Measurements from ENCODE around the gene NME1. TPM values are rescaled to one million over a fixed set of nuclear protein-coding genes. Genes with fewer than 3 reads are reported as not detected.

NME1 gene
- total and polyA plus RNA-seq, 10 of the 15 experiments (the other 5 are each of a cell fraction or from before 2014, with no cell fraction given): 273 to 1,362 (median 455) TPM

DNA sequence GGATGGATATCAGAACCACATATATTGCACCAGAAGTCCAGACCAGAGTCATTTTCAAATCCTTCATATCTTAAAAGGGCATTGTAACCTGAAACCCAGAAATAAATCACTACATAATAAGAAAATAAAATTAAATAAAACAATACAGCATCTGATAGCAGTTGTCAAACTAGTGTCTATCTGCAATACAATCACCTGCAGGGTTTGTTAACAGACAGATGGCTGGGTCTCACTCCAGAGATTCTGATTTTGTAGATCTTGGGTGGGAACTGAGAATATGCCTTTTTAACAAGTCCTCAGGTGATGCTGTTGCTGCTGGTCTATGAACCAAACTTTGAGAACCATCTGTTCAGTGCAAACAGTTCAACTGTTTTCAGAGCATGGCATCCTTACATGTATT, 50.5 kb downstream of the NME1 start (continued):
- TF ChIP-seq, protein P1, sequence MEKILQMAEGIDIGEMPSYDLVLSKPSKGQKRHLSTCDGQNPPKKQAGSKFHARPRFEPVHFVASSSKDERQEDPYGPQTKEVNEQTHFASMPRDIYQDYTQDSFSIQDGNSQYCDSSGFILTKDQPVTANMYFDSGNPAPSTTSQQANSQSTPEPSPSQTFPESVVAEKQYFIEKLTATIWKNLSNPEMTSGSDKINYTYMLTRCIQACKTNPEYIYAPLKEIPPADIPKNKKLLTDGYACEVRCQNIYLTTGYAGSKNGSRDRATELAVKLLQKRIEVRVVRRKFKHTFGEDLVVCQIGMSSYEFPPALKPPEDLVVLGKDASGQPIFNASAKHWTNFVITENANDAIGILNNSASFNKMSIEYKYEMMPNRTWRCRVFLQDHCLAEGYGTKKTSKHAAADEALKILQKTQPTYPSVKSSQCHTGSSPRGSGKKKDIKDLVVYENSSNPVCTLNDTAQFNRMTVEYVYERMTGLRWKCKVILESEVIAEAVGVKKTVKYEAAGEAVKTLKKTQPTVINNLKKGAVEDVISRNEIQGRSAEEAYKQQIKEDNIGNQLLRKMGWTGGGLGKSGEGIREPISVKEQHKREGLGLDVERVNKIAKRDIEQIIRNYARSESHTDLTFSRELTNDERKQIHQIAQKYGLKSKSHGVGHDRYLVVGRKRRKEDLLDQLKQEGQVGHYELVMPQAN (conservative IDR thresholded peaks at IDR 0.05): no peak
- TF ChIP-seq TCF3 (IDR thresholded peaks at IDR 0.05; ENCODE audit: borderline replicate concordance, insufficient read depth, low read depth, low read length): no peak
- TF ChIP-seq NFYA (IDR thresholded peaks at IDR 0.05; ENCODE audit: borderline replicate concordance, low read depth, low read length): no peak
- no peak for TF ChIP-seq HCFC1 (IDR thresholded peaks at IDR 0.05; ENCODE audit: low read length)
- no peak for TF ChIP-seq GATAD2B (conservative IDR thresholded peaks at IDR 0.05; ENCODE audit: low read depth)
- no peak for TF ChIP-seq FOS (IDR thresholded peaks at IDR 0.05; ENCODE audit: borderline replicate concordance, extremely low read depth, insufficient read length)
- no peak for TF ChIP-seq CEBPB (IDR thresholded peaks at IDR 0.05; ENCODE audit: borderline replicate concordance in 1 of 2, low read depth in 2 of 2, low read length in 2 of 2)

Other genes starting within 250 kb of the NME1 start
- gene SPAG9, start 32.7 kb upstream of the NME1 start, total RNA-seq (2014; rRNA removed): 27.6 and 31.7 TPM in 2 replicates
- 42.0 and 44.9 TPM in 2 replicates for gene SPAG9, start 32.7 kb upstream of the NME1 start, total RNA-seq (2014; rRNA removed; fragmentation: Illumina TruSeq; extraction: Trizol)
- 33.2 and 35.0 TPM in 2 replicates for gene SPAG9, start 32.7 kb upstream of the NME1 start, total RNA-seq (2021)
- 40.9 and 57.0 TPM in 2 replicates for gene SPAG9, start 32.7 kb upstream of the NME1 start, polyA plus RNA-seq (2011; rRNA removed)
- 34.6 and 41.4 TPM in 2 replicates for gene SPAG9, start 32.7 kb upstream of the NME1 start, polyA plus RNA-seq (2014; fragmentation: Illumina TruSeq; extraction: Trizol)
- gene SPAG9, start 32.7 kb upstream of the NME1 start, polyA plus RNA-seq (2014; fragmentation: Nextera tagmentation; extraction: Ambion mirVana): 1 to 10 TPM; 6.6 to 6.8 TPM
- gene SPAG9, start 32.7 kb upstream of the NME1 start, polyA plus RNA-seq (2014; rRNA removed): 20.3 and 22.2 TPM in 2 replicates
- gene SPAG9, start 32.7 kb upstream of the NME1 start, polyA plus RNA-seq (2016; fragmentation: Nextera tagmentation; extraction: Ambion mirVana): 10 to 100 TPM; 12.4 to 13.3 TPM
- gene NME2, start 12.9 kb downstream of the NME1 start, total RNA-seq (2014; rRNA removed): 583 and 663 TPM in 2 replicates
- 555 and 589 TPM in 2 replicates for gene NME2, start 12.9 kb downstream of the NME1 start, total RNA-seq (2014; rRNA removed; fragmentation: Illumina TruSeq; extraction: Trizol)
- 781 and 785 TPM in 2 replicates for gene NME2, start 12.9 kb downstream of the NME1 start, total RNA-seq (2021)
- gene NME2, start 12.9 kb downstream of the NME1 start, polyA plus RNA-seq (2011; rRNA removed): 730 and 787 TPM in 2 replicates
- gene NME2, start 12.9 kb downstream of the NME1 start, polyA plus RNA-seq (2014; fragmentation: Illumina TruSeq; extraction: Trizol): 467 and 525 TPM in 2 replicates
- gene NME2, start 12.9 kb downstream of the NME1 start, polyA plus RNA-seq (2014; fragmentation: Nextera tagmentation; extraction: Ambion mirVana): 100 to 1,000 TPM; 497 to 881 TPM
- gene NME2, start 12.9 kb downstream of the NME1 start, polyA plus RNA-seq (2014; rRNA removed): 986 and 1,114 TPM in 2 replicates
- 1,000 to 10,000 TPM; 1,003 to 1,030 TPM for gene NME2, start 12.9 kb downstream of the NME1 start, polyA plus RNA-seq (2016; fragmentation: Nextera tagmentation; extraction: Ambion mirVana)
- 10.8 and 11.7 TPM in 2 replicates for gene MBTD1, start 106.5 kb downstream of the NME1 start, total RNA-seq (2014; rRNA removed)
- 10.0 and 12.6 TPM in 2 replicates for gene MBTD1, start 106.5 kb downstream of the NME1 start, total RNA-seq (2014; rRNA removed; fragmentation: Illumina TruSeq; extraction: Trizol)
- gene MBTD1, start 106.5 kb downstream of the NME1 start, total RNA-seq (2021): 9.8 and 10.5 TPM in 2 replicates
- gene MBTD1, start 106.5 kb downstream of the NME1 start, polyA plus RNA-seq (2011; rRNA removed): 16.7 and 26.3 TPM in 2 replicates
- gene MBTD1, start 106.5 kb downstream of the NME1 start, polyA plus RNA-seq (2014; fragmentation: Illumina TruSeq; extraction: Trizol): 10.5 and 15.5 TPM in 2 replicates
- 1 to 10 TPM; 1.3 to 2.0 TPM for gene MBTD1, start 106.5 kb downstream of the NME1 start, polyA plus RNA-seq (2014; fragmentation: Nextera tagmentation; extraction: Ambion mirVana)
- 7.5 and 9.0 TPM in 2 replicates for gene MBTD1, start 106.5 kb downstream of the NME1 start, polyA plus RNA-seq (2014; rRNA removed)
- gene MBTD1, start 106.5 kb downstream of the NME1 start, polyA plus RNA-seq (2016; fragmentation: Nextera tagmentation; extraction: Ambion mirVana): 1 to 10 TPM; 2.8 to 3.5 TPM
- gene UTP18, start 107.0 kb downstream of the NME1 start, total RNA-seq (2014; rRNA removed): 58.4 and 72.8 TPM in 2 replicates
- gene UTP18, start 107.0 kb downstream of the NME1 start, total RNA-seq (2014; rRNA removed; fragmentation: Illumina TruSeq; extraction: Trizol): 63.0 and 65.7 TPM in 2 replicates
- gene UTP18, start 107.0 kb downstream of the NME1 start, total RNA-seq (2021): 54.9 and 62.4 TPM in 2 replicates
- 63.9 and 95.8 TPM in 2 replicates for gene UTP18, start 107.0 kb downstream of the NME1 start, polyA plus RNA-seq (2011; rRNA removed)
- 51.7 and 56.9 TPM in 2 replicates for gene UTP18, start 107.0 kb downstream of the NME1 start, polyA plus RNA-seq (2014; fragmentation: Illumina TruSeq; extraction: Trizol)
- 10 to 100 TPM; 31.0 to 59.2 TPM for gene UTP18, start 107.0 kb downstream of the NME1 start, polyA plus RNA-seq (2014; fragmentation: Nextera tagmentation; extraction: Ambion mirVana)
- 42.4 and 45.4 TPM in 2 replicates for gene UTP18, start 107.0 kb downstream of the NME1 start, polyA plus RNA-seq (2014; rRNA removed)
- 100 to 1,000 TPM; 102 to 111 TPM for gene UTP18, start 107.0 kb downstream of the NME1 start, polyA plus RNA-seq (2016; fragmentation: Nextera tagmentation; extraction: Ambion mirVana)

All from GM12878 (cell line).